GM18498 (cell line): ENCODE data around the gene RAB38.
A peak's percentile ranks its signal among the peaks of the same experiment; 100 is the strongest.

Experiments
- ATAC-seq: cut with Tn5 transposase; IDR thresholded peaks from one replicate; pipeline ENCODE4 v1.9.1; 2021; ENCODE audit warnings: mild to moderate bottlenecking, moderate library complexity; ENCODE audit not compliant: unreplicated experiment

The RAB38 gene

GRCh38 chr11:88105526-88105925, 69.7 kb downstream of the RAB38 start:
- no peak for ATAC-seq

GRCh38 chr11:88104408-88104807, 70.8 kb downstream of the RAB38 start:
- peak; percentile 50 for ATAC-seq

GRCh38 chr11:88103337-88104206, 71.7 kb downstream of the RAB38 start:
- ATAC-seq: peak; percentile 88

- ATAC-seq: no peak
Measured at GRCh38 chr11:88102598-88102934, 72.7 kb downstream of the RAB38 start.

- no peak for ATAC-seq
Measured at GRCh38 chr11:88101881-88102597, 73.2 kb downstream of the RAB38 start.

- ATAC-seq: no peak
Measured at GRCh38 chr11:88100151-88100550, 75.1 kb downstream of the RAB38 start.

GRCh38 chr11:88098289-88098688, 77.0 kb downstream of the RAB38 start:
- no peak for ATAC-seq

- ATAC-seq: no peak
Measured at GRCh38 chr11:88089134-88089533, 86.1 kb downstream of the RAB38 start.

GRCh38 chr11:88087337-88087736, 87.9 kb downstream of the RAB38 start:
- ATAC-seq: no peak

GRCh38 chr11:88086297-88086696, 88.9 kb downstream of the RAB38 start:
- no peak for ATAC-seq

- no peak for ATAC-seq
Measured at GRCh38 chr11:88070437-88070836, 104.8 kb downstream of the RAB38 start.

- ATAC-seq: no peak
Measured at GRCh38 chr11:88068848-88069554, 106.2 kb downstream of the RAB38 start.

- ATAC-seq: no peak
Measured at GRCh38 chr11:88066090-88066489, 109.2 kb downstream of the RAB38 start.

- no peak for ATAC-seq
Measured at GRCh38 chr11:88064097-88064705, 111.0 kb downstream of the RAB38 start.
